HL-60 (cell line): ENCODE data around the gene RFX7.

Source experiments
- CTCF ChIP-seq: IDR thresholded peaks from one replicate; pipeline ENCODE4 v1.5.1; 2011; ENCODE audit warnings: low read length, control low read depth, inconsistent platforms; ENCODE audit not compliant: insufficient read depth
- GABPA ChIP-seq: IDR thresholded peaks from 2 replicates; pipeline ENCODE4 v1.6.1; 2012; ENCODE audit warnings: low read depth

DNA sequence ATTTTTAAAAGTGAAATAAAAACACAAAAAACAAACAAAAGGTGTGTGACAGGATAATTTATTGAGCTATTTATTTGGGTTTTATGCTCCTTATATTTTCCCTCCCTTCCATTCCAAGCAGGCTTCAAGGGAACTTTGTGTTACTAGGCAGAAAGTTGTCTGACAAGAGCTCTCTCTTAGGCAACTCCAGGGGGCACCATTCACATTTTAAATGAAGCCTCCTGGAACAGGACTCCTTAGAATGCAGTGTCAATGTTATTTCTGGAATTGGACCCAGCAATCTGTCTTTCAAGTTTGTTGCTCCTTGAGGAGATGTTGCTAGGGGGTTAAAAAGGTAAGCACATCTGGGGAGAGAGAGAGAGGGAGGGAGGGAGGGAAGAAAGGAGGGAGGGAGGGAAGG, 5.4 kb upstream of the RFX7 start:
- no peak for TF ChIP-seq CTCF
- TF ChIP-seq GABPA, result no peak
